ENCODE data around the gene ENPP6.
"Not testable (repeated sequence)": the region's sequence is repeated elsewhere in the genome, so short reads cannot be mapped to it uniquely, and the experiment has no call there.

The ENPP6 gene

GRCh38 chr4:184146951-184147350 is 70.7 kb downstream of the ENPP6 start:
- DNase-seq = no peak

GRCh38 chr4:184145596-184145995 is 72.1 kb downstream of the ENPP6 start:
- DNase-seq = no peak

GRCh38 chr4:184143770-184144564 is 73.7 kb downstream of the ENPP6 start:
- no peak for DNase-seq

- DNase-seq = no peak
Measured at GRCh38 chr4:184142121-184143000, 75.3 kb downstream of the ENPP6 start.

GRCh38 chr4:184140901-184141300 is 76.8 kb downstream of the ENPP6 start:
- not testable (repeated sequence) for DNase-seq

GRCh38 chr4:184136525-184136924 is 81.1 kb downstream of the ENPP6 start:
- no peak for DNase-seq

GRCh38 chr4:184126800-184127199 is 90.9 kb downstream of the ENPP6 start:
- no peak for DNase-seq

GRCh38 chr4:184122631-184123408 is 94.9 kb downstream of the ENPP6 start:
- no peak for DNase-seq

GRCh38 chr4:184120549-184121127 is 97.0 kb downstream of the ENPP6 start:
- DNase-seq = no peak

GRCh38 chr4:184117662-184118199 is 99.9 kb downstream of the ENPP6 start:
- no peak for DNase-seq

- DNase-seq = no peak
Measured at GRCh38 chr4:184115399-184115798, 102.3 kb downstream of the ENPP6 start.

- no peak for DNase-seq
Measured at GRCh38 chr4:184114431-184114830, 103.2 kb downstream of the ENPP6 start.

- no peak for DNase-seq
Measured at GRCh38 chr4:184112006-184112550, 105.6 kb downstream of the ENPP6 start.

- no peak for DNase-seq
Measured at GRCh38 chr4:184111233-184111832, 106.3 kb downstream of the ENPP6 start.

GRCh38 chr4:184110452-184111224 is 107.0 kb downstream of the ENPP6 start:
- DNase-seq = no peak

GRCh38 chr4:184108006-184108501 is 109.6 kb downstream of the ENPP6 start:
- DNase-seq = no peak

GRCh38 chr4:184104419-184105101 is 113.1 kb downstream of the ENPP6 start:
- DNase-seq = no peak

GRCh38 chr4:184103527-184104264 is 114.0 kb downstream of the ENPP6 start:
- no peak for DNase-seq

GRCh38 chr4:184102927-184103326 is 114.7 kb downstream of the ENPP6 start:
- DNase-seq = no peak

All from NCI-H1092 (cell line).